Erythroblast (primary cell): ENCODE data around the gene SPRING1.
A peak's percentile ranks its signal among the peaks of the same experiment; 100 is the strongest.
"Not testable (repeated sequence)": the region's sequence is repeated elsewhere in the genome, so short reads cannot be mapped to it uniquely, and the experiment has no call there.

ENCODE experiments used
- DNase-seq, 2 experiments: peaks; one replicate each; lab custom pipeline; 2025; lab: John Stamatoyannopoulos, UW
- GATA1 ChIP-seq: IDR thresholded peaks from 2 replicates; pipeline ENCODE4 v1.6.1; 2011; ENCODE audit warnings: low read depth, mild to moderate bottlenecking, control low read depth, low read length, moderate library complexity
- POLR2A ChIP-seq: IDR thresholded peaks from 2 replicates; pipeline ENCODE4 v1.6.1; 2011; ENCODE audit warnings: mild to moderate bottlenecking, low read length

SPRING1 gene

GRCh38 chr12:116760622-116761020, 22.8 kb upstream of the SPRING1 start:
- TF ChIP-seq POLR2A (no peak), GATA1 (no peak)

DNA sequence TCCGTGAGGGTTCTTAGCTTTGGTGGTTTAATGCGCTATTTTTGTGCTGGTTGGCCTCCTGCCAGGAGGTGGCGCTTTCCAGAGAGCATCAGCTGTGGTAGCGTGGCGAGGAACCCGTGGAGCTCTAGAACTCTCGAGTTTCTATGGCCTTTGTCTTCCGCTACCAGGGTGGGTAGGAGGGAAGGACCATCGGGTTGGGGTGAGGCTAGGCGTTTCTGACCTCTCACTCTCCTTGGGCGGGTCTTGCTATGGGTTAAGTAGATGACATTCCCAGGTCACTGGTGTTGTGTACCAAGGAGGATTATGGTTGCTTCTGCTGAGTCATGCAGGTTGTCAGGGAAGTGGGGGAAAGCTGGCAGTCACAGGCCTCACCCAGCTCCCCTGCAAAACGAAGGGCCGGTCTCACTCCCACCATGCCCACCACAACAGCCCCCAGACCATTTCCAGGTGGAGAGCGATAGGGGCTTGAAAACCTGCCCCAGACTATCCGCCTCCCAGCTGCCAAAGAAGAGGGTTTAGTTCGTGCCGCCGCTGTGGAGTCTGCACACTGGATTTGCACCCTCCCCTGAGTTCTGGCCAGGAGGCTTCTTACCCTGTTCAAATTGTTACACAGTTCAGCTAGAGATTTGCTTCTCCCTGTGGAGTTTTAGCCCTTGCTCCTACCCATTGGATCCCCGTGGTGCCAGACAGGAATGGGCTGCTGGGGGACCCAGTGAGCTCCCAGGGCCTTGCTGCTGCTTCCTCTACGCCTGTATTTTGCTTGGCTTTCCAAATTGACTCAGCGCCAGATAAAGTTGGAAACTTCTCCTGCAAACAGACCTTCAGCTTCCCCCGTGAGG, 22.1 kb upstream of the SPRING1 start:
- DNase-seq = peak; percentile 21 to 32
- no peak for TF ChIP-seq GATA1
- TF ChIP-seq POLR2A = no peak

More at GRCh38 chr12:116760622-116761020, 22.8 kb upstream of the SPRING1 start:
- DNase-seq = no peak

DNA sequence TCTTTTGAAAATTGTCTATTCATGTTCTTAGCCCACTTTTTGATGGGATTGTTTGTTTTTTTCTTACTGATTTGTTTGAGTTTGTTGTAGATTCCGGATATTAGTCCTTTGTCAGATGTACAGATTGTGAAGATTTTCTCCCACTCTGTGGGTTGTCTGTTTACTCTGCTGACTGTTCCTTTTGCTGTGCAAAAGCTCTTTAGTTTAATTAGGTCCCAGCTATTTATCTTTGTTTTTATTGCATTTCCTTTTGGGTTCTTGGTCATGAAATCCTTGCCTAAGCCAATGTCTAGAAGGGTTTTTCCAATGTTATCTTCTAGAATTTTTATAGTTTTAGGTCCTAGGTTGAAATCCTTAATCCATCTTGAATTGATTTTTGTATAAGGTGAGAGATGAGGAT, 16.9 kb upstream of the SPRING1 start:
- not testable (repeated sequence) for DNase-seq

DNA sequence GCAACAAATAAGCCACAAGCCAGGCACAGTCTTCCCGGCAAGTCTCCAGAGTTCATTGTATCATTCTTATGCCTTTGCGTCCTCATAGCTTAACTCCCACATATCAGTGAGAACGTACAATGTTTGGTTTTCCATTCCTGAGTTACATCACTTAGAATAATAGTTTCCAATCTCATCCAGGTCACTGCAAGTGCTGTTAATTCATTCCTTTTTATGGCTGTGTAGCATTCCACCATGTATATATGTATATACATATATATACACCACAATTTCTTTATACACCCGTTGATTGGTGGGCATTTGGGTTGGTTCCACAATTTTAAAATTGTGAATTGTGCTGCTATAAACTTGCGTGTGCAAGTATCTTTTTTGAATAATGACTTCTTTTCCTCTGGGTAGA, 16.2 kb upstream of the SPRING1 start:
- not testable (repeated sequence) for DNase-seq

GRCh38 chr12:116750298-116750697, 12.4 kb upstream of the SPRING1 start:
- no peak for DNase-seq
- no peak for TF ChIP-seq POLR2A
- no peak for TF ChIP-seq GATA1

DNA sequence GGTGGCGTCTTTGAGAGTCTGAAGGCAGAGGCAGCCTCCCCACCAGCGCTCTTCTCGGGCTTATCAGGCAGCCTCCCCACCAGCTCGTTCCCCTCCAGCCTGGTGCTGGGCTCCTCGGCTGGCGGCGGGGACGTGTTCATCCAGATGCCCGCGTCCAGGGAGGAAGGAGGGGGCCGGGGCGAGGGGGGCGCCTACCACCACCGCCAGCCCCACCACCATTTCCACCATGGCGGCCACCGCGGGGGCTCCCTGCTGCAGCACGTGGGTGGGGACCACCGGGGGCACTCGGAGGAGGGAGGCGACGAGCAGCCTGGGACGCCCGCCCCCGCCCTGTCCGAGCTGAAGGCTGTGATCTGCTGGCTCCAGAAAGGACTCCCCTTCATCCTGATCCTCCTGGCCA, 12.0 kb upstream of the SPRING1 start:
- DNase-seq = no peak
- TF ChIP-seq GATA1 (no peak), POLR2A (no peak)

- no peak for DNase-seq
- TF ChIP-seq GATA1 (no peak), POLR2A (no peak)
Observed at GRCh38 chr12:116745554-116745953, 7.7 kb upstream of the SPRING1 start.

- DNase-seq = no peak
Observed at GRCh38 chr12:116744766-116745165, 6.9 kb upstream of the SPRING1 start.

DNA sequence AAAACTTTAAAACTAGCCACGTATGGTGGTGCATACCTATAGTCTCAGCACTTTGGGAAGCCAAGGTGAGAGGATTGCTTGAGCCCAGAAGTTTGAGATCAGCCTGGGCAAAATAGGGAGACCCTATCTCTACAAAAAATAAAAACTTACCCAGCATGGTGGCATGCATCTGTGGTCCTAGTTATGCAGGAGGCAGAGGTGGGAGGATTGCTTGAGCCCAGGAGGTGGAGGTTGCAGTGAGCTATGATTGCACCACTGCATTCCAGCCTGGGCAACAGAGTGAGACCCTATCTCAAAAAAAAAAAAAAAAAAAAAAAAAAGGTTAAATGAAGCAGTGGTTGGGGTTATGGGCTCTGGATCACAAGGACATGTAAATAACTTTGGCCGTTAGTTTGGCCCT, 4.9 kb upstream of the SPRING1 start:
- DNase-seq = not testable (repeated sequence)

More at GRCh38 chr12:116744766-116745165, 6.9 kb upstream of the SPRING1 start:
- no peak for TF ChIP-seq GATA1

GRCh38 chr12:116739381-116739887, 1.6 kb upstream of the SPRING1 start:
- TF ChIP-seq GATA1 (no peak), POLR2A (no peak)
- DNase-seq = no peak

- no peak for TF ChIP-seq GATA1
- TF ChIP-seq POLR2A = no peak
- peak; percentile 10 to 31 for DNase-seq
Observed at GRCh38 chr12:116736962-116737773, 701 bp downstream of the SPRING1 start.

DNA sequence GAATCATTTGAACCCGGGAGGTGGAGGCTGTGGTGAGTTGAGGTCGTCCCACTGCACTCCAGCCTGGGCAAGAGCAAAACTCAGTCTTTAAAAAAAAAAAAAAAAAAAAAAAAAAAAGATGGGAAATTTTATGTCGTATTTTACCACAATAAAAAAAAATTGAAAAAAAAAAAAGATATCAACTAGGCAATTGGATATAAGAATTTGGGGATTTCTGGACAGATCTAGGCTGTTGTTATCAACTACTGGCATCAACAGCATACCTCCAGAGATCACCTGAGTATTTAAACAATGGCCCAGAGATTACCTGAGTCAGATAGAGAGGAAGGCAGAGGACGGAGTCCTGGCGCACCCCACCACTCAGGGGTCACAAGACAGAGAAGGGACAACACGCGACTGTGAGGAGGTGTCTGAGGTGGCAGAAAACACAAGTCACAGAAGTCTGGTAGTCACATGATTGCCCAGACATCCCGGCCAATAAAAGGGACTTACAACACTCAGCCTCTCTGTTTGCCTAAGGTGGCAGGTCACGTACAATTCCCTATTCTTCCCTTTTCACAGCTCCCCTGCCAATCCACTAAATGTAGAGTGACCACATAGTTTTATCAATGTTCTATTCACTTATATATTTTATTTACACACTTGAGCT, 1.8 kb downstream of the SPRING1 start:
- DNase-seq = peak; percentile 18 to 25
- TF ChIP-seq POLR2A (no peak), GATA1 (no peak)

DNA sequence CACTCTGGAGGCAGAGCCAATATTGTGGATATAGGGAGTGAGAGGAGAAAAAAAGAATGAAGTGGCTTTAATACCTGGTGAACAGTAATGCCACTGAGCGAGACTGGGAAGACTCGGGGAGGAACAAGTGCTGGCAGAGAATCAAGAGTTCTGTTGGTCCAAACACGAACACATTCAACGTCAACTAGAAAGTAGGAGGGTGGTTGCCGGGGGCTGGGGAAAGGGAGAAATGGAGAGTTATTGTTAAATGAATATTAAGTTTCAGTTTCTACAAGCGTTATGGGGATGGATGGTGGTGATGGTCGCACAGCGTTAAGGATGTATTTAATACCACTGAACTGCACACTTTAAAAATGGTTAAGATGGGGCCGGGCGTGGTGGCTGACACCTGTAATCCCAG, 2.8 kb downstream of the SPRING1 start:
- TF ChIP-seq GATA1 = no peak
- no peak for DNase-seq

DNA sequence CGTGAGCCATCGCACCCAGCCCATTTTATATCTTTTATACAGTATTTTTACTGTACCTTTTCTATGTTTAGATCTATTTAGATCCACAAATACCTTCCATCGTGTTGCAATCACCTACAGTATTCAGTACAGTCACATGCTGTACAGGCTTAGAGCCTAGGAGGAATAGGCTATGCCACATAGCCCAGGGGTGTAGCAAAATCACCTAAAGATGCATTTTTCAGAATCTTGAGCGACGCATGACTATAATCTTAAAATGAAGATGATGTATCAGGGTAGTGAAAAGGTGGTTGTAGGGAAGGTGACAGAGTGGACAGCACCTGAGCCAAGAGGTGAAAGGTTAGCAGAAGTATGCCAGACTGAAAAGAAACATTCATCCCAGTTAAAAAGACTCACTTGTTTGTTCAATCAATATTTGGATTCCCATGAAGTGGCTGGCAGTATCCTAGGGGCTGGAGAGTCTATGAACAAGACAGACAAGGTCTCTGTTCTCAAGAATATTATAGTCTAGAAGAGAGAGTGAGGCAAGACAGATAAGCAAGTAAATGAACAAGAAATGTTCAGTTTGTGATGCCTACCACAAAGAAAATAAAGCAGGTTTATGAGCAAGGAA, 3.6 kb downstream of the SPRING1 start:
- no peak for DNase-seq
- TF ChIP-seq GATA1 = no peak
- TF ChIP-seq POLR2A = no peak
